HepG2 (cell line): ENCODE measurements around the gene L3MBTL1. TPM values are rescaled to one million over a fixed set of nuclear protein-coding genes. Genes with fewer than 3 reads are reported as not detected.

Experiments
- CBX2 ChIP-seq, 2 experiments: fragments of 200-600 bp in 1 of 2; sonication (generic); formaldehyde crosslinking in 1 of 2; IDR thresholded peaks; 2 replicates each; pipeline versions ENCODE4 v1.7.0 to v1.8.1; 2018 to 2022; ENCODE audit warnings: low read depth in 2 of 2, low read length in 1 of 2, mild to moderate bottlenecking in 1 of 2, missing genetic modification reagents in 1 of 2
- CC2D1A ChIP-seq: sonication (generic); formaldehyde crosslinking; IDR thresholded peaks from 2 replicates; pipeline ENCODE4 v1.8.1; 2023; ENCODE audit warnings: mild to moderate bottlenecking, missing genetic modification reagents
- GATAD1 ChIP-seq: IDR thresholded peaks from 2 replicates; pipeline ENCODE4 v1.6.1; 2016; ENCODE audit warnings: missing genetic modification reagents, missing compliant biosample characterization
- GMEB2 ChIP-seq: IDR thresholded peaks from 2 replicates; pipeline ENCODE4 v1.6.1; 2016; ENCODE audit warnings: missing biosample characterization, missing genetic modification reagents, low read depth
- KLF6 ChIP-seq: IDR thresholded peaks from 2 replicates; pipeline ENCODE4 v1.8.0; 2016; ENCODE audit warnings: missing biosample characterization, missing genetic modification reagents
- POLR2G ChIP-seq: fragments of 200-400 bp; formaldehyde crosslinking; IDR thresholded peaks from 2 replicates; pipeline ENCODE4 v1.6.1; 2018; ENCODE audit warnings: mild to moderate bottlenecking, low read depth, low read length, moderate library complexity
- SRY ChIP-seq: sonication (generic); formaldehyde crosslinking; IDR thresholded peaks from 2 replicates; pipeline ENCODE4 v1.8.0; 2022; ENCODE audit warnings: mild to moderate bottlenecking, missing genetic modification reagents
- ZFP41 ChIP-seq: sonication (generic); formaldehyde crosslinking; IDR thresholded peaks from 2 replicates; pipeline ENCODE4 v1.4.0; 2020; ENCODE audit warnings: mild to moderate bottlenecking, missing genetic modification reagents, borderline replicate concordance
- ZHX1 ChIP-seq: sonication (generic); formaldehyde crosslinking; IDR thresholded peaks from 2 replicates; pipeline ENCODE4 v1.8.1; 2022; ENCODE audit warnings: low read depth, mild to moderate bottlenecking, missing genetic modification reagents
- ZNF224 ChIP-seq: sonication (generic); formaldehyde crosslinking; IDR thresholded peaks from 2 replicates; pipeline ENCODE4 v1.5.0; 2020; ENCODE audit warnings: mild to moderate bottlenecking, missing genetic modification reagents
- ZNF546 ChIP-seq: sonication (generic); formaldehyde crosslinking; conservative IDR thresholded peaks from 2 replicates; pipeline ENCODE4 v1.8.1; 2023; ENCODE audit warnings: mild to moderate bottlenecking, missing genetic modification reagents
- ZNF615 ChIP-seq: sonication (generic); formaldehyde crosslinking; IDR thresholded peaks from 2 replicates; pipeline ENCODE4 v1.5.0; 2020; ENCODE audit warnings: mild to moderate bottlenecking, missing genetic modification reagents, borderline replicate concordance
- ZSCAN12 ChIP-seq: sonication (generic); formaldehyde crosslinking; IDR thresholded peaks from 2 replicates; pipeline ENCODE4 v1.9.0; 2021; ENCODE audit warnings: mild to moderate bottlenecking, missing genetic modification reagents
- polyA plus RNA-seq, 8 experiments: library from polyadenylated mRNA; depleted of rRNA in 3 of 8; stranded (reverse) in 7 of 8; unstranded in 1 of 8; fragments of >200 nt; fragmentation: Illumina TruSeq in 4 of 8; extraction: Trizol in 4 of 8; gene quantifications; 2 replicates each; pipeline versions ENCODE4 v1.2.1 to v1.2.3, GENCODE V29; 2011 to 2016; ENCODE audit warnings: low read depth in 4 of 8, missing spikeins in 1 of 8, mixed read lengths in 1 of 8; ENCODE audit not compliant: insufficient read depth in 1 of 8
- total RNA-seq, 5 experiments: library from RNA; depleted of rRNA; stranded (reverse); fragments of >200 nt; fragmentation: Illumina TruSeq; extraction: Trizol; gene quantifications; 2 replicates each; pipeline ENCODE4 v1.2.3, GENCODE V29; 2016; ENCODE audit warnings: low read depth in 1 of 5
- TF ChIP-seq, protein P1 (sequence below): sonication (generic); formaldehyde crosslinking; IDR thresholded peaks from 2 replicates; pipeline ENCODE4 v1.4.0; 2020; ENCODE audit warnings: mild to moderate bottlenecking, low read depth, missing genetic modification reagents
- TF ChIP-seq, protein P2 (sequence below): IDR thresholded peaks from 2 replicates; pipeline ENCODE4 v1.6.1; 2016; ENCODE audit warnings: mild to moderate bottlenecking
- TF ChIP-seq, protein P3 (sequence below): IDR thresholded peaks from 2 replicates; pipeline ENCODE4 v1.6.1; 2016; ENCODE audit warnings: low read depth

Gene L3MBTL1
- total and polyA plus RNA-seq, 2 of the 13 experiments (the other 11 are each of a cell fraction or from before 2014, with no cell fraction given) = 9.0 to 17.8 TPM

DNA sequence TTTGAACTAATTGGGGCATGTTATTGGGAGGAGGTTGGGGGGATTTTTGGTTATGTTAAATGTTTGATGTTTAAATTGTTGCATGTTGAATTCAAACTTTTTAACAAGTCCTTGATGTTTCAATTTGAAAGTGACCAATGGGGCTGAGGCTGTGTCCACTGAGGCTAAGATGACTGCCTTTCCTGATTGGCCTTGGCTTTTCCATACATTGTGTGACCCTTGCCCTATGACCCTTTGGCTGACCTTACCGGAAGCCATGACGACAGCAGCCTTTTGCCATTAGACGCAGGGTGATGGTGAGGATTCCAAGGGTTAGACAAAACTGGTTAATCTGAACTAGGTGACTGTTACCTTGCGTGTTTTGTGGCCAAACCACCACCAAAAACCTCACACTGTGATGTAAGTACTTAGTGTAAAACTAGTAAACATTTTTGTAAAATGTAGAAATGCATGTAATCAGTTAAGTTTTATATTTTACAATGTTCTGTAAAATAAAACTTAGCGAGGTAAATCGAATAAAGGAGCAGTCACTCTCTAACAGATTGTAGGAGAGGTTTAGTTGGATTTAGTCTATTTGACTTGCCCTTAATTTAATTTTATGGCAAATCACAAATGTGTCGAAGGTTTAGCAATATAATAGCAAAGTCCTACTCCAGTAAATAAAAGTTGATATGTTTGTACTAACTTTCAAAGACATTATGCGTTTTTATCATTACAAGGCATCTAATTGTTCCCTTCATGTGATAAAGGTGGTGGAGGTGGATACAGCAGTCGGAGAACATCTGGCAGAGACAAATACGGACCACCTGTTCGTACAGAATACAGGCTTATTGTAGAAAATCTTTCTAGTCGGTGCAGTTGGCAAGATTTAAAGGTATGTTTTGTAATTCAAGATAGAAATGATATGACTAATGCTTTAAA is 48.2 kb upstream of the L3MBTL1 start (continued):
- TF ChIP-seq GMEB2 (0 out of 2 replicates have a peak, but pooled peaks have one; percentile 16), POLR2G (peak; percentile 60; the same call in 1 of the 2 replicates), CBX2 (IDR thresholded peaks at IDR 0.05; ENCODE audit: low read depth, low read length) (no peak), CBX2 (CRISPR knock-in tag; IDR thresholded peaks at IDR 0.05; ENCODE audit: low read depth) (no peak), ZNF224 (CRISPR knock-in tag) (no peak), GATAD1 (CRISPR knock-in tag) (0 out of 2 replicates have a peak, but pooled peaks have one; percentile 30), ZHX1 (0 out of 2 replicates have a peak, but pooled peaks have one; percentile 27), ZNF615 (CRISPR knock-in tag) (no peak), CC2D1A (CRISPR knock-in tag) (no peak), KLF6 (CRISPR knock-in tag) (no peak; the same call in 1 of the 2 replicates), ZSCAN12 (CRISPR knock-in tag) (no peak), ZFP41 (no peak), ZNF546 (no peak), SRY (no peak)
- TF ChIP-seq, protein P1, sequence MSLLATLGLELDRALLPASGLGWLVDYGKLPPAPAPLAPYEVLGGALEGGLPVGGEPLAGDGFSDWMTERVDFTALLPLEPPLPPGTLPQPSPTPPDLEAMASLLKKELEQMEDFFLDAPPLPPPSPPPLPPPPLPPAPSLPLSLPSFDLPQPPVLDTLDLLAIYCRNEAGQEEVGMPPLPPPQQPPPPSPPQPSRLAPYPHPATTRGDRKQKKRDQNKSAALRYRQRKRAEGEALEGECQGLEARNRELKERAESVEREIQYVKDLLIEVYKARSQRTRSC (CRISPR knock-in tag) = no peak
- TF ChIP-seq, protein P2, sequence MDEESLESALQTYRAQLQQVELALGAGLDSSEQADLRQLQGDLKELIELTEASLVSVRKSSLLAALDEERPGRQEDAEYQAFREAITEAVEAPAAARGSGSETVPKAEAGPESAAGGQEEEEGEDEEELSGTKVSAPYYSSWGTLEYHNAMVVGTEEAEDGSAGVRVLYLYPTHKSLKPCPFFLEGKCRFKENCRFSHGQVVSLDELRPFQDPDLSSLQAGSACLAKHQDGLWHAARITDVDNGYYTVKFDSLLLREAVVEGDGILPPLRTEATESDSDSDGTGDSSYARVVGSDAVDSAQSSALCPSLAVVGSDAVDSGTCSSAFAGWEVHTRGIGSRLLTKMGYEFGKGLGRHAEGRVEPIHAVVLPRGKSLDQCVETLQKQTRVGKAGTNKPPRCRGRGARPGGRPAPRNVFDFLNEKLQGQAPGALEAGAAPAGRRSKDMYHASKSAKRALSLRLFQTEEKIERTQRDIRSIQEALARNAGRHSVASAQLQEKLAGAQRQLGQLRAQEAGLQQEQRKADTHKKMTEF (CRISPR knock-in tag) = no peak
- TF ChIP-seq, protein P3, sequence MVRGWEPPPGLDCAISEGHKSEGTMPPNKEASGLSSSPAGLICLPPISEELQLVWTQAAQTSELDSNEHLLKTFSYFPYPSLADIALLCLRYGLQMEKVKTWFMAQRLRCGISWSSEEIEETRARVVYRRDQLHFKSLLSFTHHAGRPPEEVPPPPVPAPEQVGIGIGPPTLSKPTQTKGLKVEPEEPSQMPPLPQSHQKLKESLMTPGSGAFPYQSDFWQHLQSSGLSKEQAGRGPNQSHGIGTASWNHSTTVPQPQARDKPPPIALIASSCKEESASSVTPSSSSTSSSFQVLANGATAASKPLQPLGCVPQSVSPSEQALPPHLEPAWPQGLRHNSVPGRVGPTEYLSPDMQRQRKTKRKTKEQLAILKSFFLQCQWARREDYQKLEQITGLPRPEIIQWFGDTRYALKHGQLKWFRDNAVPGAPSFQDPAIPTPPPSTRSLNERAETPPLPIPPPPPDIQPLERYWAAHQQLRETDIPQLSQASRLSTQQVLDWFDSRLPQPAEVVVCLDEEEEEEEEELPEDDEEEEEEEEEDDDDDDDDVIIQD (CRISPR knock-in tag) = peak; percentile 65
